ENCODE measurements around the gene SCYL1. TPM values are rescaled to one million over a fixed set of nuclear protein-coding genes. Genes with fewer than 3 reads are reported as not detected.

The SCYL1 gene
- total RNA-seq, 1 experiment from 2014 or later: 53.6 TPM

DNA sequence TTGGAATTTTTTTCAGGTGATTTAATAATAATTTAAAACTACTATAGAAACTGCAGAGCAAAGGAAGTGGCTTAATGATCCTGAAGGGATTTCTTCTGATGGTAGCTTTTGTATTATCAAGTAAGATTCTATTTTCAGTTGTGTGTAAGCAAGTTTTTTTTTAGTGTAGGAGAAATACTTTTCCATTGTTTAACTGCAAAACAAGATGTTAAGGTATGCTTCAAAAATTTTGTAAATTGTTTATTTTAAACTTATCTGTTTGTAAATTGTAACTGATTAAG lies 22.7 kb upstream of the SCYL1 start:
- Mint-ChIP-seq H3K27me3 (ENCODE audit: unreplicated experiment) (peaks cover 3% of the 10 kb centered on the region), H3K4me3 (ENCODE audit: low read depth, unreplicated experiment) (no peak overlapping the region), H3K27ac (ENCODE audit: unreplicated experiment) (no peak overlapping the region), H3K4me1 (ENCODE audit: low read depth, unreplicated experiment) (peaks cover 4% of the 10 kb centered on the region), H3K36me3 (ENCODE audit: insufficient read depth, unreplicated experiment) (no peaks in the 10 kb centered on the region), H3K9me3 (ENCODE audit: low read depth, unreplicated experiment) (no peaks in the 10 kb centered on the region)
- no TSS peak for BruUV-seq (replicated peaks)
- TF ChIP-seq, protein P1, sequence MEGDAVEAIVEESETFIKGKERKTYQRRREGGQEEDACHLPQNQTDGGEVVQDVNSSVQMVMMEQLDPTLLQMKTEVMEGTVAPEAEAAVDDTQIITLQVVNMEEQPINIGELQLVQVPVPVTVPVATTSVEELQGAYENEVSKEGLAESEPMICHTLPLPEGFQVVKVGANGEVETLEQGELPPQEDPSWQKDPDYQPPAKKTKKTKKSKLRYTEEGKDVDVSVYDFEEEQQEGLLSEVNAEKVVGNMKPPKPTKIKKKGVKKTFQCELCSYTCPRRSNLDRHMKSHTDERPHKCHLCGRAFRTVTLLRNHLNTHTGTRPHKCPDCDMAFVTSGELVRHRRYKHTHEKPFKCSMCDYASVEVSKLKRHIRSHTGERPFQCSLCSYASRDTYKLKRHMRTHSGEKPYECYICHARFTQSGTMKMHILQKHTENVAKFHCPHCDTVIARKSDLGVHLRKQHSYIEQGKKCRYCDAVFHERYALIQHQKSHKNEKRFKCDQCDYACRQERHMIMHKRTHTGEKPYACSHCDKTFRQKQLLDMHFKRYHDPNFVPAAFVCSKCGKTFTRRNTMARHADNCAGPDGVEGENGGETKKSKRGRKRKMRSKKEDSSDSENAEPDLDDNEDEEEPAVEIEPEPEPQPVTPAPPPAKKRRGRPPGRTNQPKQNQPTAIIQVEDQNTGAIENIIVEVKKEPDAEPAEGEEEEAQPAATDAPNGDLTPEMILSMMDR (IDR thresholded peaks at IDR 0.05; ENCODE audit: unreplicated experiment): no peak
- no peak for DNase-seq
- intact Hi-C loops (cut with micrococcal nuclease; ENCODE audit: unreplicated experiment): no loop called here
- CTCF ChIA-PET: interaction anchor here (0.7 to 1.5 kb wide), 4 partner anchors 27 to 79 kb away, joined by 3 to 6 read pairs (median 4); partner anchors contain the start of gene NEAT1

DNA sequence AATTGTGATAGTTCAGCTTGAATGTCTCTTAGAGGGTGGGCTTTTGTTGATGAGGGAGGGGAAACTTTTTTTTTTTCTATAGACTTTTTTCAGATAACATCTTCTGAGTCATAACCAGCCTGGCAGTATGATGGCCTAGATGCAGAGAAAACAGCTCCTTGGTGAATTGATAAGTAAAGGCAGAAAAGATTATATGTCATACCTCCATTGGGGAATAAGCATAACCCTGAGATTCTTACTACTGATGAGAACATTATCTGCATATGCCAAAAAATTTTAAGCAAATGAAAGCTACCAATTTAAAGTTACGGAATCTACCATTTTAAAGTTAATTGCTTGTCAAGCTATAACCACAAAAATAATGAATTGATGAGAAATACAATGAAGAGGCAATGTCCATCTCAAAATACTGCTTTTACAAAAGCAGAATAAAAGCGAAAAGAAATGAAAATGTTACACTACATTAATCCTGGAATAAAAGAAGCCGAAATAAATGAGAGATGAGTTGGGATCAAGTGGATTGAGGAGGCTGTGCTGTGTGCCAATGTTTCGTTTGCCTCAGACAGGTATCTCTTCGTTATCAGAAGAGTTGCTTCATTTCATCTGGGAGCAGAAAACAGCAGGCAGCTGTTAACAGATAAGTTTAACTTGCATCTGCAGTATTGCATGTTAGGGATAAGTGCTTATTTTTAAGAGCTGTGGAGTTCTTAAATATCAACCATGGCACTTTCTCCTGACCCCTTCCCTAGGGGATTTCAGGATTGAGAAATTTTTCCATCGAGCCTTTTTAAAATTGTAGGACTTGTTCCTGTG lies 22.1 kb upstream of the SCYL1 start:
- H3K4me3 Mint-ChIP-seq (ENCODE audit: low read depth, unreplicated experiment): no peak overlapping the region
- no peak for DNase-seq
- no TSS peak for BruUV-seq (replicated peaks)
- CTCF ChIA-PET: interaction anchor here (0.6 to 1.5 kb wide), 5 partner anchors 27 to 152 kb away, joined by 3 to 6 read pairs (median 4); partner anchors contain the start of gene NEAT1
- no peak overlapping the region for H3K27ac Mint-ChIP-seq (ENCODE audit: unreplicated experiment)
- peaks cover 7% of the 10 kb centered on the region for H3K4me1 Mint-ChIP-seq (ENCODE audit: low read depth, unreplicated experiment)
- intact Hi-C loops (cut with micrococcal nuclease; ENCODE audit: unreplicated experiment): no loop called here
- H3K36me3 Mint-ChIP-seq (ENCODE audit: insufficient read depth, unreplicated experiment): no peaks in the 10 kb centered on the region
- H3K27me3 Mint-ChIP-seq (ENCODE audit: unreplicated experiment): peaks cover 9% of the 10 kb centered on the region
- TF ChIP-seq, protein P1 (IDR thresholded peaks at IDR 0.05; ENCODE audit: unreplicated experiment): no peak
- no peaks in the 10 kb centered on the region for H3K9me3 Mint-ChIP-seq (ENCODE audit: low read depth, unreplicated experiment)

- intact Hi-C loops (cut with micrococcal nuclease; ENCODE audit: unreplicated experiment): no loop called here
- CTCF ChIA-PET: interaction anchor here (0.6 to 1.5 kb wide), 2 partner anchors 32 to 152 kb away, joined by 4 to 6 read pairs; no protein-coding TSS in a partner anchor
- BruUV-seq (replicated peaks): no TSS peak
- H3K27me3 Mint-ChIP-seq (ENCODE audit: unreplicated experiment): peaks cover 9% of the 10 kb centered on the region
- H3K36me3 Mint-ChIP-seq (ENCODE audit: insufficient read depth, unreplicated experiment): no peaks in the 10 kb centered on the region
- no peak for DNase-seq
- H3K4me3 Mint-ChIP-seq (ENCODE audit: low read depth, unreplicated experiment): no peak overlapping the region
- peaks cover 11% of the 10 kb centered on the region for H3K4me1 Mint-ChIP-seq (ENCODE audit: low read depth, unreplicated experiment)
- H3K9me3 Mint-ChIP-seq (ENCODE audit: low read depth, unreplicated experiment): no peaks in the 10 kb centered on the region
- H3K27ac Mint-ChIP-seq (ENCODE audit: unreplicated experiment): no peak overlapping the region
- TF ChIP-seq, protein P1 (IDR thresholded peaks at IDR 0.05; ENCODE audit: unreplicated experiment): no peak
Measured at GRCh38 chr11:65503368-65503948, 21.4 kb upstream of the SCYL1 start.

GRCh38 chr11:65503949-65504673 lies 20.8 kb upstream of the SCYL1 start:
- no TSS peak for BruUV-seq (replicated peaks)
- DNase-seq: no peak
- H3K36me3 Mint-ChIP-seq (ENCODE audit: insufficient read depth, unreplicated experiment): no peaks in the 10 kb centered on the region
- CTCF ChIA-PET: interaction anchor here (0.7 to 1.8 kb wide), 2 partner anchors 33 to 492 kb away, joined by 5 read pairs; no protein-coding TSS in a partner anchor
- H3K27me3 Mint-ChIP-seq (ENCODE audit: unreplicated experiment): peaks cover 9% of the 10 kb centered on the region
- no peak overlapping the region for H3K4me3 Mint-ChIP-seq (ENCODE audit: low read depth, unreplicated experiment)
- H3K4me1 Mint-ChIP-seq (ENCODE audit: low read depth, unreplicated experiment): peaks cover 11% of the 10 kb centered on the region
- H3K27ac Mint-ChIP-seq (ENCODE audit: unreplicated experiment): no peak overlapping the region
- TF ChIP-seq, protein P1 (IDR thresholded peaks at IDR 0.05; ENCODE audit: unreplicated experiment): no peak
- intact Hi-C loops (cut with micrococcal nuclease; ENCODE audit: unreplicated experiment): loop anchor here (2.0 kb wide), 1 partner anchor 75 kb away; no protein-coding TSS in a partner anchor
- H3K9me3 Mint-ChIP-seq (ENCODE audit: low read depth, unreplicated experiment): no peaks in the 10 kb centered on the region
